HG02884 (cell line): ENCODE measurements around the gene COX6B1.
A peak's percentile ranks its signal among the peaks of the same experiment; 100 is the strongest.
"Not testable (repeated sequence)": the region's sequence is repeated elsewhere in the genome, so short reads cannot be mapped to it uniquely, and the experiment has no call there.

ENCODE experiments used
- ATAC-seq: cut with Tn5 transposase; IDR thresholded peaks from one replicate; pipeline ENCODE4 v1.9.1; 2021; ENCODE audit warnings: mild to moderate bottlenecking, moderate library complexity; ENCODE audit not compliant: unreplicated experiment

Gene COX6B1

DNA sequence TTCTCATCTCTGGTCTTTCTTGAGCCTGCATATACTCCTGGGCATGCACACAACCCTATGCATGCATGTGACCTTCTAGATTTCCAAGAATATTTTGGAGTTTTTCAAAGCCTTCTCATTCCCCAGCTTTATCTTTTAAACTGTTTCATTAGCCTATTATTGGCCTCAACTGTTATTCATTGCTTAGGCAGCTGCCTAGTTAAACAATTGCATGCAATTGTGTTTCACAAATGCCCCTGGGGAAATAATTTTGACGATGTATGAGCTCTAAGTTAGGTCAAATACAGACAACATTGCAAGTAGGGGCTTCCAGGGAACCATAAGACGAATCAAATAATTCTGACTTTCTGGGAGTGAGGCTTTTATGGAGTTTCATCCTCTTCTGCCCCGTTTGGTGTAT, 15.9 kb downstream of the COX6B1 start:
- no peak for ATAC-seq

DNA sequence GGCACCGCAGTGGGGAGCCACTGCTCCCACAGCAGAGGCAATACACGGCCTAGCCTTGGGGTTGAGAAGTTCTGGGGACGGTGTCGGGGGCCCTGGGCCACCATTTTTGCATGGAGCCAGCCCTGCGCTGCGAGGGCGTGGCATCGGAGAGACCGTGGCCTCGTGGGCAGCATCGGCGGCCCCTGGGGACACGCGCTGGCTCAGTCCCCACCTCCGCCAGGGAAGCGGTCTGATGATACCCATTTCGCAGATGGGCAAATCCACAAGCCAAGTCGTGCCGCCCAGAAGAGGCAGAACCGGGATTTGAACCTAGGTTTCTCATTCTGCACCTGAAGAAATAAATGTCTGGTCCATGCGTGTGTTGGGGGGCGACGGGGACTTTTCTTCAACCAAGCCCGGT, 17.0 kb downstream of the COX6B1 start:
- no peak for ATAC-seq

DNA sequence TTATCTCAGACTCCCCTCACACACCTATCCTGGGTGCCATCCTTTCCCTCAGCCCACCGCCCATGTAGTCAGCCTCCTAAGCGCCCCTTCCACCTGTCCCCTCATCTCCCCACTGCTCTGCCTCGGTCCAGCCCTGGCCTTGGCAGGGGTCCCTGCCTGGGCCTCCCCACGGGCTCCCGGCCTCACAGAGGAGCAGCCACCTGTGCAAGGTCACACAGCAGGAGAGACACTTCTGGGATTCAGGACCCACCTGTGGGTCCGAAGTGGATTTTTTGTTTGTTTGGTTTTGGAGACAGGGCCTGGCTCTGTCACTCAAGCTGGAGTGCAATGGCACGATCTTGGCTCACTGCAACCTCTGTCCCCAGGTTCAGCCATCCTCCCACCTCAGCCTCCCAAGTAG, 17.5 kb downstream of the COX6B1 start:
- no peak for ATAC-seq

DNA sequence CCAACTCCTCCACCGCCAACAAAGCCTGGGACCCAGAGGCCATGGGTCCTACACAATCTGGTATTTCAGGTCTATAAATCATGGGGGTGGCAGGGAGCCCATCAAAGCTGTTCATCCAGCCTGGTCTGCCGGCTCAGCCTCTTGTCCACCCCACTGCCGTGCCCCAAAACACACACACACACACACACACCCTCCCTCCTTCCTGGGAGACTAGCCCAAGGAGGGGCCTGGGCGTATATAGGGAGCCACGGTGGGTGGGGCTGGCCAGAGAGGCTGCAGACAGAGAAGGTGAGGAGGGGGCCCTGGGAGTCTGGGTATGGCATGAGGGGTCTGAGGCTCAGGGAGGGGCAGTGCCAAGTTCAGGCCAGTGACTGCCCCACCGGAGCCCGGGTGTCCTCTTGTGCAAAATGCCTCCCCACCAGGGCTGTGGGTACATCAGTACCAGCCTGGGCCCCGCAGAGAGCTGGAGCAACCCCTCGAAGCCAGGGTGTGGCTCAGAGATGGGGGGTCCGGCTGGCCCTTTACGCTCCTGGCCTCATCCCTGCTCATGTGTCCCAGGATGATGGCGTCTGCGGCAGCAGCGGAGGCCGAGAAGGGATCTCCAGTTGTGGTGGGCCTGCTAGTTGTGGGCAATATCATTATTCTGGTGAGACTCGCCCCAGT, 18.3 kb downstream of the COX6B1 start, which contains the start of gene UPK1A:
TSS of gene UPK1A (plus strand) at position 267 of the 663 bp plus-strand sequence. CDS start at position 563, 296 bp downstream.
- ATAC-seq, result no peak

DNA sequence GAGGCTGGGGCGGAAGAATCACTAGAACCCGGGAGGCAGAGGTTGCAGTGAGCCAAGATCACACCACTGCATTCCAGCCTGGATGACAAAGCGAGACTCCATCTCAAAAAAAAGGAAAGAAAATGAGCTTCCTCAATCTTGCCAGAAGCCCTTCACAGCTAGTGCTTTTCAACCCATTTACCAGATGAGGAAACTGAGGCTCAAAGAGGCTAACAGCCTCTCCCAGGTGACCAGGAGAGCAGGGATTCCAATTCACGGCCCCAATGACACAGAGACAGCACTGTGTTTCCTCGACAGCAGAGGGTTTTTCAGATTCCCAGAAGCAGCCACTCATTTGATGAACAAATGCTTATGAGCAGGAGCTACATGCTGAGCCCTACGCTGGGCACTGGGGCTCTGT, 21.4 kb downstream of the COX6B1 start:
- no peak for ATAC-seq

DNA sequence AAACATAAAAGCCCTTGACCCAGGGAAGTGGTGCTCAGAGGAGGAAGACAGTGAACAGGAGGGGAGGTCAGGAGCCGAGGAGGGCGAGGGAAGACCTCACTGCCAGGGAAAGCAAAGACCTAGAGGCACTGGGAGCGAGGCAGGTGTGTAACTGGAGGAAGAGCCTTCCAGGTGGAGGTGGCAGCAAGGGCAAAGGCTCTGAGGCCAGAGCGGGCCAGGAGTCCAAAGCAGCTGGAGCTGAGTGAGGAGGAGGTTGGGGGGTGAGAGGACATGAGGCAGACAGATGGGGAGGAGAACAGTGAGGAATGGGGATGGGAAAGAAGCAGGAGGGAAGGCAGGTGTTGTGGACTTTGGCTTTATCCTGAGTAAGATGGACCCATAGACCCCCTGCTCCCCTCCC, 21.9 kb downstream of the COX6B1 start:
- ATAC-seq, result no peak

DNA sequence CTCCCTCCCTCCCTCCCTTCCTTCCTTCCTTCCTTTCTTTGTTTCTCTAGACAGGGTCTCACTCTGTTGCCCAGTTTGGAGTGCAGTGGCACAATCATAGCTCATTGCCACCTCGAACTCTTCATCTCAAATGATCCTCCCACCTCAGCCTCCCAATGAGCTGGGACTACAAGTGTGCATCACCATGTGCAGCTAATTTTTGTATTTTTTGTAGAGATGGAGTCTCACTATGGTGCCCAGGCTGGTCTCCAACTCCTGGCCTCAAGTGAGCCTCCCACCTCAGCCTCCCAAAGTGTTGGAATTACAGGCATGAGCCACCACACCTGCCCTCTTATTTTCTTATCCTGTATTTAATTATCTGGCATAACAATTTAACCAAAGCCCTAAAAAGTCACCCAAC, 22.6 kb downstream of the COX6B1 start:
- no peak for ATAC-seq

DNA sequence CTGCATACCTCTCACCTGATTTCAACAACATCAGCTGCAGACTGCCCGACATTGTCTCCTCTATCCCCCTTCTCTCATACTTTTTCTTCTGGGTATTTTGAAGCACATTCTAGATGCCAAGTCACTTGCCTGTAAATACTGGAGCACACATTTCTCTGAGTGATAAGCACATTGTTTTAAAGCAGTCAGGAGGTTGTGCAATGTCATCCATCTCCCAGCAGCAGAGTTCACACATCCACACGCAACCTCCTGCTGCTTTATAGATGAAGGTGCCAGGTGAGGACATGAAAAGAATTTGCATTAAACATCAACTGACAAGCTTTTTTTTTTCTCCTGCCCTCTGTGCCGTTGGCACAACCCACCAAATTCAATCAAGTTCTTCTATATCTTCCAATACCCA, 23.7 kb downstream of the COX6B1 start:
- no peak for ATAC-seq

DNA sequence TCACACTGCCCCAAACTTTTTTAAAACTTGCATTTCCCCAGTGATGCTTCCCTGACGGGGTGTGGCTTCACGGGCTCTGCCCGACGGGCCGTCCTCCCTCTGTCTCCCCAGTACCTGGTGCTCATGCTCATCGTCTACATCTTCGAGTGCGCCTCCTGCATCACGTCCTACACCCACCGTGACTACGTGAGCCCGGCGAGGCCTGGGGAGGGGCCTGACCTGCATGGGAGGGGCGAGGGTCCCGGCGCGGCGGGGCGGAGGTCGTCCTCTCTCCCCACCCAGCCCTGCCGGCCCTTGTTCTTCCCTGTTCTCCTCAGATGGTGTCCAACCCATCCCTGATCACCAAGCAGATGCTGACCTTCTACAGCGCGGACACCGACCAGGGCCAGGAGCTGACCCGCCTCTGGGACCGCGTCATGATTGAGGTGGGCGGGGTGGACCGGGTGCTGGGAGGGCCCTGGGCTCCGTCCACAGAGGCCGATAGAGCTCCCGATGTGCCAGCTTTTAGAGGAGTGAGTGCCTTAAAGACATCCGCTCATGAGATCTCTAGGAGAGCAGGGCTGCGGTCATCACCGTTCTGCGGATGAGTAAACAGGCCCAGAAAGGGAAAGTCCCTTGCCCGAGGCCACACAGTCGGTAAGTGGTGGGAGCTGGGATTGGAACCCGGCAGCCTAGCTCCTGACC, 25.1 kb downstream of the COX6B1 start:
- no peak for ATAC-seq

DNA sequence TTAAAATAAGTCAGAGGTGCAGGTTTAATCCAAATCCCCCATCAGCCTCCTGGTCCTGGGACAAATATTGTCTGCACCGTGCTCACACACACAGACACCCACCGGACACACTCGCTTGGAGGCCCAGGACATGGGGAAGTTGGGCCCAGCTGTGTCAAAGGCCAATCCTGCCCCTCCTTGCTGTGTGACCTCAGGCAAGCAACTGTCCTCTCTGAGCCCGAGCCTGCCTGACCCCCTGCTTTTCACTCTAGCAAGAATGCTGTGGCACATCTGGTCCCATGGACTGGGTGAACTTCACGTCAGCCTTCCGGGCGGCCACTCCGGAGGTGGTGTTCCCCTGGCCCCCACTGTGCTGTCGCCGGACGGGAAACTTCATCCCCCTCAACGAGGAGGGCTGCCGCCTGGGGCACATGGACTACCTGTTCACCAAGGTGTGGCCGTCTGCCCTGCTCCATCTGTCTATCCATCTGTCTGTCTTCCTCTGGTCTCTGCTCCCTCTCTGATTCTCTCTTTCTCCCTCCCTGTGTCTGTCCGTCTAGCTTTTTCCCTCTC, 27.5 kb downstream of the COX6B1 start:
- ATAC-seq, result no peak

DNA sequence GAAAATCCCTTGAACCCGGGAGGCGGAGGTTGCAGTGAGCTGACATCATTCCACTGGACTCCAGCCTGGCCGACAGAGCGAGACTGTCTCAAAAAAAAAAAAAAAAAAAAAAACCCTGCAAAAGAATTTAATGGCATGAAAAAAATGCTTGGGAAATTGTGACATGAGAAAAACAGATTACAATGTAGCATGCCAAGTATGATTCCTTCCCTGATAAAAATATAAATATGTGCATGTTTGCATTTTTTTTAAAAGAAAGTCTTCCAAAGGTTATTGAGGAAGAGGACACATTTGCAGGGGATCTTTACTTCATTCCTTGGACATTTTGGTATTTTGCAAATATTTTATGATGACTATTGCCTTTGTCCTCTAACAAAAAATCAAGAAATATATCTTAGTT, 41.7 kb downstream of the COX6B1 start:
- no peak for ATAC-seq

DNA sequence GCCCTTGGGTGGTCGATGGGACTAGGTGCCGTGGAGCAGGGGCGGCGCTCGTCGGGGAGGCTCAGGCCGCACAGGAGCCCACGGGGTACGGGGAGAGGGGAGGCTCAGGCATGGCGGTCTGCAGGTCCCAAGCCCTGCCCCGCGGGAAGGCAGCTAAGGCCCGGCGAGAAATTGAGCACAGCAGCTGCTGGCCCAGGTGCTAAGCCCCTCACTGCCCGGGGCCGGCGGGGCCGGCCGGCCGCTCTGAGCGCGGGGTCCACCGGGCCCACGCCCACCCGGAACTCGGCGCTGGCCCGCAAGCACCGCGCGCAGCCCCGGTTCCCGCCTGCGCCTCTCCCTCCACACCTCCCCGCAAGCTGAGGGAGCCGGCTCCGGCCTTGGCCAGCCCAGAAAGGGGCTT, 43.0 kb downstream of the COX6B1 start:
- ATAC-seq, result not testable (repeated sequence)

DNA sequence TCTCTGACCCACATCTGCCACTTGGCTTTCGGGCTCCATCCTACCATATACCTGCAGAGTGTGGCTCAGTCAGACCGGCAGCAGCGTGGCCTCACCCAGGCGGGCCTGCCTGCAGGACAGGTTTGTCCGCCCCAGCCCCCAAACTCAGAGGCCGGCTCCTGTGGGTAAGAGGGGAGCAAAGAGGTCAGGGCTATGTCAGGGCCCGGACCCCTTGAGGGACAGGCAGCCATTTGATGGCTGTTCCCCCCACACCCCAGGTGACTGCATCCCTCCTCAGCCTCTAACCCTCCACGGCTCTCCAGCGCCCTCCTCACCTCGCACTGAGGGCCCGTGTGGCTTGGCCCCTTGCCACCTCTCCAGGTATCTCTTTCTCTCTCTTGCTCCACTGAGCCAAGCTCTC, 43.9 kb downstream of the COX6B1 start:
- ATAC-seq, result no peak

DNA sequence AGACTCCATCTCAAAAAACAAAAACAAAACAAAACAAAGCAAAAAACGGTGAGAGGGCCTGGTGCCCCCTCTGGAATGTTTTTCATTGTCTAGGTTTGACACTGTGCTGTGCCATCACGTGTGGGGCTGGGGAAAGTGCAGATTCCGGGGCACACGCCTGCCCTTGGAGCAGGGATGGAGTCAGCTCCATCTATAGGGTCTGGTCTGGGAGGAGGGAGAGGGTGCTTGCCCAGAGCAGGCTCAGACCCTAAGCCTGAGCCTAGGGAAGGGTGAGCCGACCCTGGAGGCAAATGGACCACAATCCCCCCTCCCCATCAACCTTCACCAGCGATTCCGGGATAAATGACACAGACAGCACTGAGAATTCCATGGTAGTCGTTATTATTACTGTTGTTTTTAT, 45.3 kb downstream of the COX6B1 start:
- ATAC-seq, result no peak

DNA sequence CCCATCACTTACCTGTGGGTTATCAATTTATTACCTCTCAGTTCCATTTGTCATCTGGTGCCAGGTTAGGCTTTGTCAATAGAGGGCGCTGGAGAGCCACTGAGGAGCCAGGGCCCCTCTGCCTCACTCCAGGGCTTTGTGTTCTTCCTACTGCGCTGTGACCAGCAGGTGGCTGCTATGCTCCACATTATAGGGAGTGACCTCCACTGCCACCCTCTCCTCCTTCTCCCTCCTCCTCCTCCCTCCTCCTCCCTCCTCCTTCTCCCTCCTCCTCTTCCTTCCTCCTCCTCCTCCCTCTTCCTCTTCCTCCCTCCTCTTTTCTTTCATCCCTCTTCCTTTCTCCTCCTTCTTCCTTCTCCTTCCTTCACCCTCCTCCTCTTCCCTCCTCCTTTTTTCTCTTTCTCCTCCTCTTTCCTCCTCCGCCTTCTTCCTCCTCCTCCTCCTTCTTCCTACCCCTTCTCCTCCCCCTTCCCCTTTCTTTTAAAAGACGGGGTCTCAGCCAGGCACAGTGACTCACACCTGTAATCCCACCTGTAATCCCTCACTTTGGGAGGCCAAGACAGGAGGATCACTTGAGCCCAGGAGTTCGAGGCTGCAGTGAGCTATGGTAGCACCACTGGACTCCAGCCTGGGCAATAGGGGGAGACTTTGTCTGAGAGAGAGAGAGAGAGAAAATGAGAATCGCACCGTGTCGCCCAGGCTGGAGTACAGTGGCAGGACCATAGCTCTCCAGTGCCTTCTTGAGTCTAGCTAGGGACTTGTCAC, 45.9 kb downstream of the COX6B1 start:
- ATAC-seq, result peak; percentile 62

DNA sequence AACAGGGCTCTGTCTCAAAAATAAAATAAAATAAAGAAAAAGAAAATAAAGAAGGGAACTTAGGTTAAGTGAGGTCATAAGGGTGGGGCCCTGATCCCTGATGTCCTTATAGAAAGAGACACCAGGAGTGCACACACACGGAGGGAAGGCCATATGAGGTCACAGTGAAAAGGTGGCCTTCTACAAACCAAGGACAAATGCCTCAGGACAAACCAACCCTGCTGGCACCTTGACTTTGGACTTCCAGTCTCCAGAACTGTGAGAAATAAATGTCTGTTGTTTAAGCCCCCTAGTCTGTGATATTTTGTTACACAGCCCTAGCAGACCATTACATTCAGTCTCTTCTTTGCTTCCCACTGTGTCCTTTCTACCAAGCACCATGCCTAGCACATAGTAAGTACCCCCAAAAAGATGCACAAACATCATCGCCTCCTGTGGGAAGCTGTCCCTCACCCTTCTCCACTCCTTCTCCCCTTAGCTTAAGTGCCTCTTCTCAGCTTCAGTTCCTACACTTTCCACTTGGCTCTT, 47.8 kb downstream of the COX6B1 start:
- ATAC-seq, result no peak

DNA sequence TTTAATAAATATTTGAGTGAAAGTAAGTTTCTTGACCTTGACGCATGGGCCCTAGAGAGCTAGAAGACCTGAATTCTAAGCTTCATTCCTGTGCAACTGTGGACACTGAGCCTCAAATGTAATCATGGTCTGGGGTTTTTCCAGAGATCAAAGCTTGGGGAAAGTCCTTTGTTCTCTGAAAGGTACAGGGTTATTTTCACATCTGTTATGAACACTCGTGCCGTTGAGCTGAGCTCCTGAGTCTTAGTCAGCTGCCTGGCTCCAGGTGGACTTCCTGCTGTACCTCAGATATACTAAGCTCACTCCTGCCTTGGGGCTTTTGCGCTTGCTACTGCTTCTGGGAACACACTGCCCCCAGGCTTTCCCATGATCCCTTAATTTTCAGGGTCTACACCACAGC, 48.7 kb downstream of the COX6B1 start:
- ATAC-seq, result no peak

DNA sequence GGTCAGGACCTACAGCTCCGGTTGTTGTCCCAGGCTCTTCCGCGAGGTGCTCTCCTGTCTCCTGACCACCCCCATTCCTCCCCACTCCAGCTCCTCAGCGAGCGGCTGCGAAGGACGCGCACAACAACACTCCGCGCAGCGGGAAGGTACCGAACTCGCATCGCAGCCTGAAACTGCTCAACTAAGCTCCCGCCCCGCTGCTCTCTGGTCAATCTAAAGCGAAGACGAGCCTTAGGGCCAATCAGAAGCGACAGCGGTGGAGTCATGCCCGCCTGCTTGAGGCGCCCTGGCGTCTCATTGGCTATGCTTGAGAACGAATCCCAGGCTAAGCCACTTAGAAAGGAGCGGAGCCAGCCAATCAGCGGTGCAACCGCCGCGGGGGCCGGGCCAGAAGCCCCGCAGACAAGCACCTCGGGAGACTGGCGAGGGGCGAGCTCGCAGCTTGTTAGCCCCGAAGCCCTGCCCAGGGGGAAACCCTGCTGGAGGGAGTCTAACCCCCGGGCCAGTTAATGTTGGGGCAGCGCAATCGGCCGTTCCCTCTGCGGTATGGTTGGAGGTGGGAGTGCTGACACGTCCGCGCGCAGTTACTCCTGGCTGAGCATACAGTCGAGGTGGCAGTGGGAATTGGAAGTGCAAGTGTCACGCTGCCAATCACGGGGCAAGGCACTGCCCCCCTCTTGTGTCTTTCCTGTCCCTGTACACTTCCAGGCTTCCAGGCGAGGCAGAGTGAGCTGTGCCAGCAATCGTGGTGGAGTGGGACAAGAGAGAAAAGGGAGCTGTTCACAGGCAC, 54.3 kb downstream of the COX6B1 start:
- peak; percentile 87 for ATAC-seq

DNA sequence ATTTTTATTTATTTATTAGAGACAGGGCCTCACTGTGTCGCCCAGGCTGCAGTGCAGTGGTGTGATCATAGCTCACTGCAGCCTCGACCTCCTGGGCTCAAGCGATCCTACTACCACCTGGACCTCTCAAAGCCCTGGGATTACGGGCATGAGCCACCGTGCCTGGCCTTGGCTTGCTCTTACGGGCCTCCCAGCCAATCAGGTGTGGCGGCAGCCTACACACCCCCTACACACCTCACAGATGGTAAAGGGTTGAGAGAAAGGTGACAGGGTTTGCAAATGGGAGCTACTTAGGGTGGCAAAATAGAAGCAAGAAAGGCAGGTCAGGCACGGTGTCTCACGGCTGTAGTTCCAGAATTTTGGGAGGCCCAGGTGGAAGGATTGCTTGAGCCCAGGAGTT, 55.2 kb downstream of the COX6B1 start:
- no peak for ATAC-seq

DNA sequence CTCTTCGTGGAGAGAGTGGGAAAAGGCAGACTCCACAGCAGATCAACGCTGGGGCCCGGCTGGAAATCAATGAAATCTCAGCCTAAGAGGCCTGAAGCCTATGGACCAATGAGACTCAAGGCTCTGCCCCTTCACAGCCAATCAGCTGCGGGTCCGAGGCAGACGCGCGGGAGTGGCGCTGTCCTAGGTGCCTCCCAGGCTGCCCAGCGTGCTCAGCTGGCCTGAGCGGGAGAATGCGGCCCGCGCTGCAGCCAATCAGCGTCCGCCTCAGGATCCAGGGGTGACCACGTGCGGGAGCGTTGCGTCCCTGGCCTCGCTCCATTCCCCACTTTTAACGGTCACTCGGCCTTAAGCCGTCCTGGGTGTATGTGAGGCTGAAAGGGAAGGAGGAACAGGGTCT, 56.1 kb downstream of the COX6B1 start, which contains the start of gene ZBTB32:
TSS of gene ZBTB32 (plus strand) at position 341 of the 400 bp plus-strand sequence. CDS start 10,069 bp downstream, outside the sequence.
- no peak for ATAC-seq
